Thyroid gland (tissue), 4 donors: ENCODE measurements around the gene SH3RF3.

Source experiments
- POLR2A ChIP-seq, 2 donors: fragments of 450-650 bp; IDR thresholded peaks; one replicate each; pipeline ENCODE4 v1.6.1; 2017; ENCODE audit warnings: antibody characterized with exemption in 2 of 2, mild to moderate bottlenecking in 2 of 2, moderate library complexity in 1 of 2
- TF ChIP-seq, protein P1 (sequence below), 6 experiments: fragments of 200-600 bp in 3 of 6; fragments of 450-650 bp in 3 of 6; sonication (generic) in 3 of 6; IDR thresholded peaks; one replicate each; pipeline ENCODE4 v1.5.1; 2016 to 2019; ENCODE audit warnings: antibody characterized with exemption in 6 of 6, mild to moderate bottlenecking in 2 of 6, inconsistent platforms in 1 of 6, moderate library complexity in 1 of 6

DNA sequence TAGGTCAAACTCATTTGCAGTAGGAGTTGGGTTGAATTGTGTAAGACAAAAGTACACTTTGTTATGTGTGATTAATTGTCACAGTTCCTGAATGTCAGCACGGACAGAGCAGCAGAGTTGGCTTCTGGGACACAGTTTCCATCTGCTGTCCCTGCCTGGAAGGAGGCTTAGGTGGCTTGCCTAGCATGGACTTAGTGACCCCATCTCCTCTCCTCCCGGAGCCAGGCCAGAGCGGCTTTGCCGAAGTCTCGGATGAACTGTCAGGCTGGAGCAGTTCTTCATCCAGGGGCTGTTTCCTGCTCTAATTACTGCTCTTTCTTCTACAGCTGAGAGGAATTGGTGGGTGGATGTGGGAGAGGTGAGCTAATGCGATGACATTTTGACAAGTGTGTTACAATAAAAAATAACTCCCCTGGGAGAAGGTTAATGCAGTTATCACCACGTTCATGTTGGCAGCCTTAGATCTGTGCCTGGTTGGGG is 102.0 kb downstream of the SH3RF3 start:
- TF ChIP-seq, protein P1, sequence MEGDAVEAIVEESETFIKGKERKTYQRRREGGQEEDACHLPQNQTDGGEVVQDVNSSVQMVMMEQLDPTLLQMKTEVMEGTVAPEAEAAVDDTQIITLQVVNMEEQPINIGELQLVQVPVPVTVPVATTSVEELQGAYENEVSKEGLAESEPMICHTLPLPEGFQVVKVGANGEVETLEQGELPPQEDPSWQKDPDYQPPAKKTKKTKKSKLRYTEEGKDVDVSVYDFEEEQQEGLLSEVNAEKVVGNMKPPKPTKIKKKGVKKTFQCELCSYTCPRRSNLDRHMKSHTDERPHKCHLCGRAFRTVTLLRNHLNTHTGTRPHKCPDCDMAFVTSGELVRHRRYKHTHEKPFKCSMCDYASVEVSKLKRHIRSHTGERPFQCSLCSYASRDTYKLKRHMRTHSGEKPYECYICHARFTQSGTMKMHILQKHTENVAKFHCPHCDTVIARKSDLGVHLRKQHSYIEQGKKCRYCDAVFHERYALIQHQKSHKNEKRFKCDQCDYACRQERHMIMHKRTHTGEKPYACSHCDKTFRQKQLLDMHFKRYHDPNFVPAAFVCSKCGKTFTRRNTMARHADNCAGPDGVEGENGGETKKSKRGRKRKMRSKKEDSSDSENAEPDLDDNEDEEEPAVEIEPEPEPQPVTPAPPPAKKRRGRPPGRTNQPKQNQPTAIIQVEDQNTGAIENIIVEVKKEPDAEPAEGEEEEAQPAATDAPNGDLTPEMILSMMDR (IDR thresholded peaks at IDR 0.05), result no peak
- no peak for TF ChIP-seq POLR2A (IDR thresholded peaks at IDR 0.05)
